Psoas muscle (tissue), 8 donors: ENCODE data around the gene ARHGAP15. TPM values are rescaled to one million over a fixed set of nuclear protein-coding genes. Genes with fewer than 3 reads are reported as not detected.

Source experiments
- ATAC-seq, 4 donors: fragments of 200-7000 bp; cut with Tn5 transposase; one replicate each; pipeline ENCODE4 v1.9.1; 2020; ENCODE audit warnings: moderate library complexity in 3 of 4, mild to moderate bottlenecking in 2 of 4
- DNase-seq, 2 donors: peaks; one replicate each; pipeline ENCODE4 v3.0.0-alpha.2; 2020
- H3K27ac ChIP-seq: fragments of 200-600 bp; one replicate; pipeline ENCODE4 v1.8.0; 2022
- H3K27me3 ChIP-seq, 3 donors: fragments of 200-600 bp in 1 of 3; one replicate each; pipeline versions ENCODE4 v1.6.1 to v1.8.0; 2013 to 2022; ENCODE audit warnings: low read length in 2 of 3, mild to moderate bottlenecking in 2 of 3, moderate library complexity in 1 of 3; ENCODE audit not compliant: insufficient read depth in 3 of 3
- H3K36me3 ChIP-seq, 2 donors: fragments of 200-600 bp in 1 of 2; one replicate each; pipeline versions ENCODE4 v1.6.1 to v1.8.0; 2013 to 2022; ENCODE audit warnings: low read depth in 1 of 2, mild to moderate bottlenecking in 1 of 2, moderate library complexity in 1 of 2; ENCODE audit not compliant: insufficient read depth in 1 of 2
- H3K4me1 ChIP-seq: fragments of 200-600 bp; one replicate; pipeline ENCODE4 v1.8.0; 2022
- H3K4me3 ChIP-seq: fragments of 200-600 bp; one replicate; pipeline ENCODE4 v1.8.0; 2022; ENCODE audit warnings: mild to moderate bottlenecking
- H3K9me3 ChIP-seq: fragments of 200-600 bp; one replicate; pipeline ENCODE4 v1.8.0; 2022
- CTCF ChIP-seq: fragments of 200-600 bp; IDR thresholded peaks from one replicate; pipeline ENCODE4 v1.8.0; 2022; ENCODE audit warnings: antibody characterized with exemption
- WGBS, 3 donors: extraction: QIAGEN DNeasy Blood & Tissue Kit; methylation state at CpG; one replicate each; pipeline versions ENCODE4 v1.1.6 to v1.1.7; 2013; 5-methylcytosine and 5-hydroxymethylcytosine counted together
- intact Hi-C, 2 donors: fragments of 100-400 bp; cut with DNase I; formaldehyde crosslinking; loops; one replicate each; pipeline versions ENCODE4 v1.11.0 to v1.14.2; 2022
- polyA plus RNA-seq, 3 donors: library from polyadenylated mRNA; stranded (reverse); fragments of 200-250 nt; gene quantifications; one replicate each; pipeline ENCODE4 v1.2.3, GENCODE V29; 2013
- total RNA-seq, 4 donors: library from RNA; stranded (reverse); fragmentation: NEBNext Ultra II Directional in 2 of 4; extraction: Animal tissue kit (Norgen Biotek cat#: 25700) in 2 of 4; gene quantifications; one replicate each; pipeline versions ENCODE4 v1.2.1 to v1.2.4, GENCODE V29; 2021 to 2023
- donor health status: healthy with polysubstance abuse.
- donor health status: DM: no; HTN: no; CAD: no; lungs with moderate emphysema.
- donor health status: Bipolar disorder and iron deficiency.
- donor health status: healthy.
- donor health status: DM: yes; HTN: yes; CAD: no.
- donor health status: DM: no; HTN: no; CAD: no.
- donor health status: DM: no; HTN: no; CAD: no.
- donor health status: DM: yes; HTN: yes; CAD: no.

Gene ARHGAP15
- total and polyA plus RNA-seq, 7 donors = 0.49 to 3.1 (median 0.95) TPM

- WGBS, 3 donors = 74 to 79% (median 77%) methylated on average over 6 of the region's 6 CpGs
- no peak for DNase-seq
- H3K4me1 ChIP-seq = no peaks in the 10 kb centered on the region
- no peaks in the 10 kb centered on the region for H3K36me3 ChIP-seq
- no peak for TF ChIP-seq CTCF
- ATAC-seq = no peak
- no peaks in the 10 kb centered on the region for H3K9me3 ChIP-seq
- no peaks in the 10 kb centered on the region for H3K27me3 ChIP-seq
- intact Hi-C loops = no loop called here
- no peak overlapping the region for H3K27ac ChIP-seq
- H3K4me3 ChIP-seq = no peak overlapping the region
Observed at GRCh38 chr2:143355870-143356269, 226.7 kb downstream of the ARHGAP15 start.

- 73 to 79% (median 77%) methylated on average over 3 of the region's 3 CpGs for WGBS, 3 donors
- H3K4me3 ChIP-seq = no peak overlapping the region
- TF ChIP-seq CTCF = no peak
- DNase-seq = no peak
- no peaks in the 10 kb centered on the region for H3K36me3 ChIP-seq
- no peaks in the 10 kb centered on the region for H3K9me3 ChIP-seq
- no peaks in the 10 kb centered on the region for H3K4me1 ChIP-seq
- no peak overlapping the region for H3K27ac ChIP-seq
- intact Hi-C loops = no loop called here
- H3K27me3 ChIP-seq = no peaks in the 10 kb centered on the region
- no peak for ATAC-seq
Observed at GRCh38 chr2:143356336-143356735, 227.1 kb downstream of the ARHGAP15 start.

- no peak for DNase-seq
- Histone ChIP-seq H3K27me3 (no peaks in the 10 kb centered on the region), H3K36me3 (no peaks in the 10 kb centered on the region), H3K4me3 (no peak overlapping the region), H3K4me1 (no peaks in the 10 kb centered on the region), H3K27ac (no peak overlapping the region), H3K9me3 (no peaks in the 10 kb centered on the region)
- no peak for ATAC-seq
- WGBS, 3 donors = 82 to 83% (median 82%) methylated on average over 6 of the region's 6 CpGs
- TF ChIP-seq CTCF = no peak
- intact Hi-C loops = no loop called here
Observed at GRCh38 chr2:143356736-143357446, 227.7 kb downstream of the ARHGAP15 start.

- Histone ChIP-seq H3K36me3 (no peaks in the 10 kb centered on the region), H3K4me3 (no peak overlapping the region), H3K9me3 (no peaks in the 10 kb centered on the region), H3K27ac (no peak overlapping the region), H3K27me3 (no peaks in the 10 kb centered on the region), H3K4me1 (no peaks in the 10 kb centered on the region)
- no peak for DNase-seq
- intact Hi-C loops = no loop called here
- ATAC-seq = no peak
- WGBS, 3 donors = 19 to 23% (median 21%) methylated on average over 2 of the region's 2 CpGs
- TF ChIP-seq CTCF = no peak
Observed at GRCh38 chr2:143357966-143358365, 228.7 kb downstream of the ARHGAP15 start.

- Histone ChIP-seq H3K9me3 (no peaks in the 10 kb centered on the region), H3K4me1 (no peaks in the 10 kb centered on the region), H3K36me3 (no peaks in the 10 kb centered on the region), H3K27me3 (no peaks in the 10 kb centered on the region), H3K4me3 (no peak overlapping the region), H3K27ac (no peak overlapping the region)
- ATAC-seq (no peak), DNase-seq (no peak)
- intact Hi-C loops = no loop called here
- no peak for TF ChIP-seq CTCF
- WGBS, 3 donors = 94 to 97% (median 95%) methylated on average over 2 of the region's 2 CpGs
Observed at GRCh38 chr2:143361346-143361745, 232.1 kb downstream of the ARHGAP15 start.
